OCI-LY1 (cell line): ENCODE measurements around the gene RPLP2.

Experiments
- CTCF ChIP-seq: fragments of 200-600 bp; sonication (generic), shearing (Covaris generic); IDR thresholded peaks from 2 replicates; pipeline ENCODE4 v1.5.1; 2017; ENCODE audit warnings: mild to moderate bottlenecking, antibody characterized with exemption, low read length, moderate library complexity, mixed read lengths
- EZH2 ChIP-seq: fragments of 200-600 bp; sonication (generic), shearing (Covaris generic); IDR thresholded peaks from 2 replicates; pipeline ENCODE4 v1.8.0; 2017; ENCODE audit warnings: borderline replicate concordance, mixed run types, mild to moderate bottlenecking, antibody characterized with exemption, low read length, moderate library complexity, mixed read lengths

DNA sequence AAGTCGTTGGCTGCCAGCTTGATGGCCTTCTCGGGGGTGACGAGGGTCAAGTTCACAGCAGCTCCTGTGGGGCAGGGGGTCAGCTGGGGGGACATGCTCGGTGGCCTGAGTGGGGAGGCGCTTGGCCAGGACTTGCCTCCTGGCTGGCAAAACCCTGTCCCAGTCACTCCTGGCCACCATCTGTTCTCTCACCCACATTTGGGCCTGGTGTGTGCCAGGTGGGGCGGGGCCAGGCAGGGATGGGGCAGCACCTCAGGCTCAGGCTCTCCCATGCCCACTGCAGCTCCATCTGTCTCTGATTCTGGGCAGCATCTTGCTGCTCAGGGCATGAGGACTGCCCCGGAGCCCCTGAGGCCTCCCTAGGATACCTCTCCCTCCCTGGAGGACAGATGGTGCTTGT, 16.2 kb upstream of the RPLP2 start:
- TF ChIP-seq CTCF: no peak
- no peak for TF ChIP-seq EZH2
